ENCODE measurements around the gene SVIL. TPM values are rescaled to one million over a fixed set of nuclear protein-coding genes. Genes with fewer than 3 reads are reported as not detected.
"Not testable (repeated sequence)": the region's sequence is repeated elsewhere in the genome, so short reads cannot be mapped to it uniquely, and the experiment has no call there.

Gene SVIL
- total RNA-seq, 1 donor from 2014 or later, result 258 TPM

- H3K27ac Mint-ChIP-seq (ENCODE audit: unreplicated experiment), result no peak overlapping the region
Observed at GRCh38 chr10:29563420-29564035, 71.2 kb downstream of the SVIL start.

GRCh38 chr10:29563006-29563405 is 71.8 kb downstream of the SVIL start:
- H3K4me1 Mint-ChIP-seq (ENCODE audit: unreplicated experiment); H3K9me3 Mint-ChIP-seq (ENCODE audit: unreplicated experiment); H3K4me3 Mint-ChIP-seq (ENCODE audit: unreplicated experiment); H3K27me3 Mint-ChIP-seq (ENCODE audit: unreplicated experiment); DNase-seq (ENCODE audit: extremely low spot score, unreplicated experiment); H3K27ac Mint-ChIP-seq (ENCODE audit: unreplicated experiment): not testable (repeated sequence)
- peaks cover 55% of the 10 kb centered on the region for H3K36me3 Mint-ChIP-seq (ENCODE audit: unreplicated experiment)

More at GRCh38 chr10:29563420-29564035, 71.2 kb downstream of the SVIL start:
- peaks cover 58% of the 10 kb centered on the region for H3K36me3 Mint-ChIP-seq (ENCODE audit: unreplicated experiment)
- H3K9me3 Mint-ChIP-seq (ENCODE audit: unreplicated experiment), result no peaks in the 10 kb centered on the region
- no peak overlapping the region for H3K4me3 Mint-ChIP-seq (ENCODE audit: unreplicated experiment)
- DNase-seq (ENCODE audit: extremely low spot score, unreplicated experiment), result no peak
- no peak for TF ChIP-seq CTCF (IDR thresholded peaks at IDR 0.05)
- peaks cover 6% of the 10 kb centered on the region for H3K4me1 Mint-ChIP-seq (ENCODE audit: unreplicated experiment)
- H3K27me3 Mint-ChIP-seq (ENCODE audit: unreplicated experiment), result no peaks in the 10 kb centered on the region

- Mint-ChIP-seq H3K4me1 (ENCODE audit: unreplicated experiment) (peaks cover 22% of the 10 kb centered on the region), H3K27ac (ENCODE audit: unreplicated experiment) (peak overlapping the region; percentile 32), H3K27me3 (ENCODE audit: unreplicated experiment) (no peaks in the 10 kb centered on the region), H3K36me3 (ENCODE audit: unreplicated experiment) (peaks cover 36% of the 10 kb centered on the region), H3K4me3 (ENCODE audit: unreplicated experiment) (no peak overlapping the region), H3K9me3 (ENCODE audit: unreplicated experiment) (no peaks in the 10 kb centered on the region)
- no peak for TF ChIP-seq CTCF (IDR thresholded peaks at IDR 0.05)
- DNase-seq (ENCODE audit: extremely low spot score, unreplicated experiment), result no peak
Observed at GRCh38 chr10:29559996-29560395, 74.8 kb downstream of the SVIL start.

- DNase-seq (ENCODE audit: extremely low spot score, unreplicated experiment), result peak; percentile 19
- no peaks in the 10 kb centered on the region for H3K9me3 Mint-ChIP-seq (ENCODE audit: unreplicated experiment)
- peaks cover 33% of the 10 kb centered on the region for H3K36me3 Mint-ChIP-seq (ENCODE audit: unreplicated experiment)
- no peak for TF ChIP-seq CTCF (IDR thresholded peaks at IDR 0.05)
- H3K4me1 Mint-ChIP-seq (ENCODE audit: unreplicated experiment), result peaks cover 32% of the 10 kb centered on the region
- H3K27ac Mint-ChIP-seq (ENCODE audit: unreplicated experiment), result no peak overlapping the region
- no peaks in the 10 kb centered on the region for H3K27me3 Mint-ChIP-seq (ENCODE audit: unreplicated experiment)
- no peak overlapping the region for H3K4me3 Mint-ChIP-seq (ENCODE audit: unreplicated experiment)
Observed at GRCh38 chr10:29557665-29558064, 77.1 kb downstream of the SVIL start.

GRCh38 chr10:29555746-29556481 is 78.9 kb downstream of the SVIL start:
- H3K27me3 Mint-ChIP-seq (ENCODE audit: unreplicated experiment), result no peaks in the 10 kb centered on the region
- H3K36me3 Mint-ChIP-seq (ENCODE audit: unreplicated experiment), result peaks cover 33% of the 10 kb centered on the region
- H3K9me3 Mint-ChIP-seq (ENCODE audit: unreplicated experiment), result no peaks in the 10 kb centered on the region
- peaks cover 32% of the 10 kb centered on the region for H3K4me1 Mint-ChIP-seq (ENCODE audit: unreplicated experiment)
- no peak overlapping the region for H3K4me3 Mint-ChIP-seq (ENCODE audit: unreplicated experiment)
- H3K27ac Mint-ChIP-seq (ENCODE audit: unreplicated experiment), result peak overlapping the region; percentile 84
- DNase-seq (ENCODE audit: extremely low spot score, unreplicated experiment), result no peak
- no peak for TF ChIP-seq CTCF (IDR thresholded peaks at IDR 0.05)
